ENCODE data around the gene IGFBP2. TPM values are rescaled to one million over a fixed set of nuclear protein-coding genes. Genes with fewer than 3 reads are reported as not detected.

IGFBP2 gene
- total and polyA plus RNA-seq, 12 donors = 26.0 to 361 (median 109) TPM

- H3K4me3 ChIP-seq = no peak overlapping the region
- no peaks in the 10 kb centered on the region for H3K27me3 ChIP-seq
- ATAC-seq (no peak), DNase-seq (no peak)
- 94 to 97% methylated on average over 10 of the region's 10 CpGs for WGBS, 2 donors
- H3K36me3 ChIP-seq = peaks cover 0 to 40% (median 0%) of the 10 kb centered on the region in 9 donors
- intact Hi-C loops (cut with DNase I) = loop anchor here in 3 of 10 donors (10.0 kb wide), 2 partner anchors 46 to 626 kb away; no protein-coding TSS in a partner anchor
- TF ChIP-seq CTCF (IDR thresholded peaks at IDR 0.05) = no peak
- peaks cover 0 to 12% (median 10%) of the 10 kb centered on the region in 9 donors for H3K4me1 ChIP-seq
- no peak overlapping the region for H3K27ac ChIP-seq
- no peaks in the 10 kb centered on the region for H3K9me3 ChIP-seq
Observed at GRCh38 chr2:216660496-216660895, 27.3 kb downstream of the IGFBP2 start.

GRCh38 chr2:216661051-216661450 lies 27.8 kb downstream of the IGFBP2 start:
- H3K36me3 ChIP-seq = peaks cover 0 to 40% (median 0%) of the 10 kb centered on the region in 9 donors
- no peak for DNase-seq
- H3K27me3 ChIP-seq = no peaks in the 10 kb centered on the region
- H3K27ac ChIP-seq = no peak overlapping the region
- ATAC-seq = no peak
- H3K4me3 ChIP-seq = no peak overlapping the region
- H3K4me1 ChIP-seq = peaks cover 0 to 17% (median 16%) of the 10 kb centered on the region in 9 donors
- H3K9me3 ChIP-seq = no peaks in the 10 kb centered on the region
- intact Hi-C loops (cut with DNase I) = loop anchor here in 3 of 10 donors (10.0 kb wide), 2 partner anchors 46 to 626 kb away; no protein-coding TSS in a partner anchor
- 96 to 100% methylated on average over 5 of the region's 5 CpGs for WGBS, 2 donors
- TF ChIP-seq CTCF (IDR thresholded peaks at IDR 0.05) = no peak

- intact Hi-C loops (cut with DNase I) = loop anchor here in 3 of 10 donors (10.0 kb wide), 2 partner anchors 47 to 627 kb away; no protein-coding TSS in a partner anchor
- WGBS, 2 donors = 79 to 89% methylated on average over 20 of the region's 20 CpGs
- Histone ChIP-seq H3K4me3 (no peak overlapping the region), H3K27ac (no peak overlapping the region), H3K9me3 (no peaks in the 10 kb centered on the region), H3K36me3 (peaks cover 0 to 40% (median 0%) of the 10 kb centered on the region in 9 donors), H3K4me1 (peaks cover 0 to 22% (median 20%) of the 10 kb centered on the region in 9 donors), H3K27me3 (no peaks in the 10 kb centered on the region)
- TF ChIP-seq CTCF (IDR thresholded peaks at IDR 0.05) = peak in 4 of 9 donors; percentile 19 to 37 (median 28)
- no peak for DNase-seq
- peak in 2 of 8 donors; percentile 3 to 30 for ATAC-seq
Observed at GRCh38 chr2:216661639-216662375, 28.6 kb downstream of the IGFBP2 start.

GRCh38 chr2:216663106-216663505 lies 29.9 kb downstream of the IGFBP2 start:
- no peaks in the 10 kb centered on the region for H3K9me3 ChIP-seq
- ATAC-seq = no peak
- DNase-seq = no peak
- WGBS, 2 donors = 97% methylated on average over 1 of the region's 1 CpG
- intact Hi-C loops (cut with DNase I) = loop anchor here in 3 of 10 donors (10.0 kb wide), 2 partner anchors 48 to 628 kb away; no protein-coding TSS in a partner anchor
- no peak overlapping the region for H3K27ac ChIP-seq
- no peaks in the 10 kb centered on the region for H3K27me3 ChIP-seq
- no peak for TF ChIP-seq CTCF (IDR thresholded peaks at IDR 0.05)
- H3K36me3 ChIP-seq = peaks cover 0 to 40% (median 0%) of the 10 kb centered on the region in 9 donors
- H3K4me3 ChIP-seq = no peak overlapping the region
- H3K4me1 ChIP-seq = peaks cover 0 to 22% (median 20%) of the 10 kb centered on the region in 9 donors
